ENCODE results near the gene DDAH1. TPM values are rescaled to one million over a fixed set of nuclear protein-coding genes. Genes with fewer than 3 reads are reported as not detected.
"Not testable (repeated sequence)": the region's sequence is repeated elsewhere in the genome, so short reads cannot be mapped to it uniquely, and the experiment has no call there.

Gene DDAH1
- 49.8 and 55.8 TPM in 2 replicates for total RNA-seq
- 17.2 and 19.5 TPM in 2 replicates for polyA plus RNA-seq

GRCh38 chr1:85465099-85465785 is at the start of gene DDAH1:
TSS of gene DDAH1 (minus strand) at chr1:85465159. CDS start at chr1:85465045, 114 bp downstream.
- Histone ChIP-seq H3K36me3 (replicated peaks; ENCODE audit: insufficient read depth, low read depth) (no peaks in the 10 kb centered on the region), H3K27me3 (no peaks in the 10 kb centered on the region), H3K9me2 (replicated peaks; ENCODE audit: insufficient read depth) (no peaks in the 10 kb centered on the region), H3K9me3 (ENCODE audit: low read depth) (no peaks in the 10 kb centered on the region), H2AFZ (peak within 1 kb of the TSS; percentile 91), H3K79me2 (peaks cover 33% of the 10 kb centered on the region), H3K4me2 (peak within 1 kb of the TSS; percentile 92), H3K27ac (peak within 1 kb of the TSS; percentile 94), H3K4me1 (ENCODE audit: insufficient read depth) (peaks cover 24% of the 10 kb centered on the region), H4K20me1 (ENCODE audit: insufficient read depth, poor library complexity, severe bottlenecking) (no peaks in the 10 kb centered on the region), H3K4me3 (peak within 1 kb of the TSS; percentile 86)
- peak; percentile 87 for DNase-seq (ENCODE audit: low spot score)
- TF ChIP-seq CTCF (IDR thresholded peaks at IDR 0.05; ENCODE audit: poor library complexity) (no peak), EZH2phosphoT487 (IDR thresholded peaks at IDR 0.05; ENCODE audit: low read depth, severe bottlenecking, unreplicated experiment) (no peak), EZH2 (IDR thresholded peaks at IDR 0.05; ENCODE audit: borderline replicate concordance) (no peak)
- 3% methylated on average over 39 of the region's 56 CpGs for WGBS (ENCODE audit: low lambda C conversion rate, missing lambda C conversion rate)

GRCh38 chr1:85513998-85514397 is 49.0 kb upstream of the DDAH1 start:
- H3K4me3 ChIP-seq; H3K36me3 ChIP-seq (replicated peaks; ENCODE audit: insufficient read depth, low read depth); H3K4me2 ChIP-seq; H4K20me1 ChIP-seq (ENCODE audit: insufficient read depth, poor library complexity, severe bottlenecking); H2AFZ ChIP-seq; H3K79me2 ChIP-seq; H3K4me1 ChIP-seq (ENCODE audit: insufficient read depth); H3K27ac ChIP-seq; H3K27me3 ChIP-seq; H3K9me3 ChIP-seq (ENCODE audit: low read depth); H3K9me2 ChIP-seq (replicated peaks; ENCODE audit: insufficient read depth); DNase-seq (ENCODE audit: low spot score): not testable (repeated sequence)
- 96% methylated on average over 4 of the region's 4 CpGs for WGBS (ENCODE audit: low lambda C conversion rate, missing lambda C conversion rate)

GRCh38 chr1:85504417-85504816 is 39.5 kb upstream of the DDAH1 start:
- 92% methylated on average over 1 of the region's 1 CpG for WGBS (ENCODE audit: low lambda C conversion rate, missing lambda C conversion rate)
- Histone ChIP-seq H3K27me3 (no peaks in the 10 kb centered on the region), H4K20me1 (ENCODE audit: insufficient read depth, poor library complexity, severe bottlenecking) (no peaks in the 10 kb centered on the region), H3K79me2 (no peaks in the 10 kb centered on the region), H3K27ac (no peak overlapping the region), H2AFZ (no peak overlapping the region), H3K4me2 (no peak overlapping the region), H3K4me3 (no peak overlapping the region), H3K4me1 (ENCODE audit: insufficient read depth) (peaks cover 3% of the 10 kb centered on the region), H3K36me3 (replicated peaks; ENCODE audit: insufficient read depth, low read depth) (no peaks in the 10 kb centered on the region), H3K9me2 (replicated peaks; ENCODE audit: insufficient read depth) (no peaks in the 10 kb centered on the region), H3K9me3 (ENCODE audit: low read depth) (no peaks in the 10 kb centered on the region)
- TF ChIP-seq EZH2 (IDR thresholded peaks at IDR 0.05; ENCODE audit: borderline replicate concordance) (no peak), EZH2phosphoT487 (IDR thresholded peaks at IDR 0.05; ENCODE audit: low read depth, severe bottlenecking, unreplicated experiment) (no peak), CTCF (IDR thresholded peaks at IDR 0.05; ENCODE audit: poor library complexity) (no peak)
- no peak for DNase-seq (ENCODE audit: low spot score)

GRCh38 chr1:85502625-85503083 is 37.7 kb upstream of the DDAH1 start:
- peak overlapping the region; percentile 45 for H3K4me2 ChIP-seq
- peaks cover 3% of the 10 kb centered on the region for H3K4me1 ChIP-seq (ENCODE audit: insufficient read depth)
- no peaks in the 10 kb centered on the region for H3K79me2 ChIP-seq
- no peaks in the 10 kb centered on the region for H3K36me3 ChIP-seq (replicated peaks; ENCODE audit: insufficient read depth, low read depth)
- no peaks in the 10 kb centered on the region for H3K9me2 ChIP-seq (replicated peaks; ENCODE audit: insufficient read depth)
- H3K9me3 ChIP-seq (ENCODE audit: low read depth) = no peaks in the 10 kb centered on the region
- no peaks in the 10 kb centered on the region for H4K20me1 ChIP-seq (ENCODE audit: insufficient read depth, poor library complexity, severe bottlenecking)
- H2AFZ ChIP-seq = peak overlapping the region; percentile 49
- no peak for TF ChIP-seq EZH2 (IDR thresholded peaks at IDR 0.05; ENCODE audit: borderline replicate concordance)
- no peak for TF ChIP-seq EZH2phosphoT487 (IDR thresholded peaks at IDR 0.05; ENCODE audit: low read depth, severe bottlenecking, unreplicated experiment)
- TF ChIP-seq CTCF (IDR thresholded peaks at IDR 0.05; ENCODE audit: poor library complexity) = peak; percentile 61
- DNase-seq (ENCODE audit: low spot score) = peak; percentile 79
- no peak overlapping the region for H3K27ac ChIP-seq
- H3K27me3 ChIP-seq = no peaks in the 10 kb centered on the region
- WGBS (ENCODE audit: low lambda C conversion rate, missing lambda C conversion rate) = 43% methylated on average over 3 of the region's 3 CpGs
- H3K4me3 ChIP-seq = no peak overlapping the region
